Epithelial cell of esophagus (primary cell): ENCODE measurements around the gene PODN.

Experiments used
- DNase-seq: peaks from one replicate; pipeline ENCODE4 v3.0.0; 2010; ENCODE audit warnings: low read depth
- H3K4me3 ChIP-seq: 2 replicates; pipeline ENCODE4 v1.5.1; 2011; ENCODE audit warnings: mild to moderate bottlenecking, low read length, control low read depth
- TF ChIP-seq, protein P1 (sequence below): IDR thresholded peaks from 2 replicates; pipeline ENCODE4 v1.5.1; 2011; ENCODE audit warnings: low read depth, mild to moderate bottlenecking, low read length, control low read depth, inconsistent platforms; ENCODE audit not compliant: insufficient read depth; ENCODE audit errors: missing control alignments

PODN gene

GRCh38 chr1:53083636-53084588 lies 21.9 kb downstream of the PODN start:
- no peak overlapping the region for H3K4me3 ChIP-seq
- no peak for DNase-seq
- TF ChIP-seq, protein P1, sequence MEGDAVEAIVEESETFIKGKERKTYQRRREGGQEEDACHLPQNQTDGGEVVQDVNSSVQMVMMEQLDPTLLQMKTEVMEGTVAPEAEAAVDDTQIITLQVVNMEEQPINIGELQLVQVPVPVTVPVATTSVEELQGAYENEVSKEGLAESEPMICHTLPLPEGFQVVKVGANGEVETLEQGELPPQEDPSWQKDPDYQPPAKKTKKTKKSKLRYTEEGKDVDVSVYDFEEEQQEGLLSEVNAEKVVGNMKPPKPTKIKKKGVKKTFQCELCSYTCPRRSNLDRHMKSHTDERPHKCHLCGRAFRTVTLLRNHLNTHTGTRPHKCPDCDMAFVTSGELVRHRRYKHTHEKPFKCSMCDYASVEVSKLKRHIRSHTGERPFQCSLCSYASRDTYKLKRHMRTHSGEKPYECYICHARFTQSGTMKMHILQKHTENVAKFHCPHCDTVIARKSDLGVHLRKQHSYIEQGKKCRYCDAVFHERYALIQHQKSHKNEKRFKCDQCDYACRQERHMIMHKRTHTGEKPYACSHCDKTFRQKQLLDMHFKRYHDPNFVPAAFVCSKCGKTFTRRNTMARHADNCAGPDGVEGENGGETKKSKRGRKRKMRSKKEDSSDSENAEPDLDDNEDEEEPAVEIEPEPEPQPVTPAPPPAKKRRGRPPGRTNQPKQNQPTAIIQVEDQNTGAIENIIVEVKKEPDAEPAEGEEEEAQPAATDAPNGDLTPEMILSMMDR = no peak

- DNase-seq = peak; percentile 15
- TF ChIP-seq, protein P1 = no peak
- H3K4me3 ChIP-seq = no peak overlapping the region
Observed at GRCh38 chr1:53084589-53084971, 22.6 kb downstream of the PODN start.

- TF ChIP-seq, protein P1 = no peak
- H3K4me3 ChIP-seq = no peak overlapping the region
- DNase-seq = no peak
Observed at GRCh38 chr1:53085405-53085804, 23.4 kb downstream of the PODN start.

DNA sequence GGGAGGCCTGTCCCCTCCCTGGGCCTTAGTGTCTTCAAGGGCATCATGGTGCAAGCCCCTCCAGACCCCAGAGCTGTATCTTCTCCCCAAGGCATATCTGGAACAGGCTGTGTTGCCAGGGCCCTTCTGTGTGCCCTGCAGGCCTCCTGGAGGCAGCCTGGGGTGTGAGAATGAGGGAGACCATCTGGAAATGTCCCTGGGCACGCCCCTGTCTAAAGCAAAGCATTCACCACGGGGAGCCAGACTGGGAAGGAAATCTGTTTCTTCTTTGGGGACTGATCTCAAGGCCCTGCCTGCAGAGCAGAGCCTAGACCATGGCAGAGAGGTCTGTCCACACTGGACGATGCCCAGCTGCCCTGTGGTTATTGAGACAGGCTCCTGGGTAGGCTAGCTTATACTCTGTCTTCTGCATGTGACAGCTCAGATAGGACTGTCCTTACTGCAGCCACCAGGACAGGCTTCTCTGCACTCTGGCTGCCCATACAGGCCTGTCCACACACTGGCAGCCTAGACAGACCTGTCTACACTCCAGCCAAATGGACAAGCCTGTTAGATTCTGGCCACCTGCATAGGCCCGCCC lies 24.6 kb downstream of the PODN start:
- DNase-seq = no peak
- H3K4me3 ChIP-seq = no peak overlapping the region
- TF ChIP-seq, protein P1 = no peak

- H3K4me3 ChIP-seq = no peak overlapping the region
- TF ChIP-seq, protein P1 = no peak
- no peak for DNase-seq
Observed at GRCh38 chr1:53087332-53088285, 25.6 kb downstream of the PODN start.

DNA sequence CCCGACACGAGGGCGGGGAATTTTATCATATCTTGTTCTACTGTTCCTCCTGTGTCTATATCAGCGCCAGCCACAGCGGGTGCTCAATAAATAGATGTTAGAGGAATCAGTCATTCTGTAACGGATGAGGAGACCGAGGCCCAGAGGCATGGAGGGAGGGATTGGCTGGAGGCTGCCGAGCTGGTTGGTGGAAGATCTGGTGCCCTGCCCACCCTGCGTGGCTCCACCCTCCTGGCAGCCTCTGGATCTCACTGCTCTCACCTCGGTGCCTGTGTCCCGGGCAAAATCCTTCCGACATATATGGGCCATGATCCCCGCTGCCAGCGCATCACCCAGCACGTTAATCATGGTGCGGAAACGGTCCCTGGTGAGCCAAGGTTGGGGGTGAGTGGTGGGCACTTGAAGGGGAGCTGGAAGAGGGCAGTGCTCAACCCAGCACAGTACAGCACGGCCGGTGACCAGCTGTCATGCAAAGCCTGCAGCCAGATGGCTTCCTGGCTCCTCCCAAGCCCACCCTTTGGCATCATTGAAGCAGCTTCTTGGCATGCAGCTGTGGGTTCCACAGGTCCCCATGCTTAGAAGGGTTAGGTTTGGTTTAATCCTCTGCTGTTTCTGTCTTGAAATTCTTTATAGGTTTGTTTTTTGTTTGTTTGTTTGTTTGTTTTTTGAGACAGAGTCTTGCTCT lies 26.7 kb downstream of the PODN start:
- DNase-seq = no peak

More for the DNA sequence above, 26.7 kb downstream of the PODN start:
- TF ChIP-seq, protein P1 = no peak
- no peak overlapping the region for H3K4me3 ChIP-seq
